ENCODE data around the gene LRRN4. TPM values are rescaled to one million over a fixed set of nuclear protein-coding genes. Genes with fewer than 3 reads are reported as not detected.

LRRN4 gene
- total and polyA plus RNA-seq, 9 donors = 0.15 to 72.5 (median 0.56) TPM

GRCh38 chr20:6075428-6076219 is 21.8 kb upstream of the LRRN4 start:
- H3K27ac ChIP-seq = peak overlapping the region in 1 of 2 donors; percentile 39
- H3K36me3 ChIP-seq = no peaks in the 10 kb centered on the region
- WGBS, 3 donors = 22 to 45% (median 23%) methylated on average over 8 of the region's 8 CpGs
- peak; percentile 54 to 74 (median 60) for DNase-seq
- H3K4me3 ChIP-seq = no peak overlapping the region
- H3K4me1 ChIP-seq (ENCODE audit: insufficient read depth) = no peaks in the 10 kb centered on the region
- intact Hi-C loops (cut with DNase I) = loop anchor here (2.0 to 10.0 kb wide), 4 partner anchors 281 to 548 kb away; no protein-coding TSS in a partner anchor
- TF ChIP-seq POLR2A (IDR thresholded peaks at IDR 0.05) (no peak), EP300 (IDR thresholded peaks at IDR 0.05) (no peak), CTCF (IDR thresholded peaks at IDR 0.05) (no peak)
- H3K9me3 ChIP-seq = no peaks in the 10 kb centered on the region
- no peaks in the 10 kb centered on the region for H3K27me3 ChIP-seq

DNA sequence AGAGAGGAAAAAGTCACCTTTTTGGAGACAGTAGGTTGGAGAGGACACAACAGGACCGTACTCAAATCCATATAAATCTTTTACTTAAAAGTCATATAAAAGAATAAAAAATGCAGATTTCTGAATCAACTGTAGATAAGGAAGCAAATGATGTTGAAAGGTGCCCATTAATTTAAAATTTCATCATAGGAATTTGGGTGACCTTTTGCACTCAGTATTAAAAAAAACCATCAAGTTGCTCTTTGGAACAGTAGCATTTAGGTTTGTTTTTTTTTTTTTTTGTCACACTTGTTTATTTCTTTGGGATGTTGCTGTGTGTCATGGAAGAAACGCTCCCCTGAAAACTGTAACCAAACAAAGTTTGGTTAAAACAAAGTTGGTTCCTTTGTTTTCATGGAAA is 20.9 kb upstream of the LRRN4 start:
- Histone ChIP-seq H3K36me3 (no peaks in the 10 kb centered on the region), H3K9me3 (no peaks in the 10 kb centered on the region), H3K27ac (no peak overlapping the region), H3K27me3 (no peaks in the 10 kb centered on the region), H3K4me1 (ENCODE audit: insufficient read depth) (no peaks in the 10 kb centered on the region), H3K4me3 (no peak overlapping the region)
- WGBS, 3 donors = 70 to 81% (median 73%) methylated on average over 2 of the region's 2 CpGs
- no peak for TF ChIP-seq EP300 (IDR thresholded peaks at IDR 0.05)
- no peak for DNase-seq
- intact Hi-C loops (cut with DNase I) = loop anchor here (5.0 to 10.0 kb wide), 3 partner anchors 280 to 547 kb away; no protein-coding TSS in a partner anchor

DNA sequence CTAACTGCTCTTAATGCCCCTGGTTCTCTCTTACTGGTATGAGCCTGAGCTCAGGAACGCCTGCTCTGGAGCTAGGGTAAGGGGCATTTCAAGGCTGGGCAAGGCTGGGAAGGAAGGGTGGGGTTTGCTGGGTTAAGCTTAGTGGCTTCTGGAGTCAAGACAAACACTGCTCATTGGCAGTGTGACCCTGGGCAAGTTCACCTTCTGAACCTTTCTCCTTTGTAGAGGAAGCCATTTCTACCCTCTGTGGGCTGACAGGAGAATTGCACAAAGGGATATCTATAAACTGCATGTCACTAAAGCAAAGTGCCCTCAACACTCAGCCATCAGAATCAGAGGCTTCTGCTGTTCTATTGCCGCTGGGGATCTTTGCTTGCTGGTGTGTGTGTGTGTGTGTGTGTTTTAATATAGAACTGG is 20.3 kb upstream of the LRRN4 start:
- no peak for TF ChIP-seq POLR2A (IDR thresholded peaks at IDR 0.05)
- TF ChIP-seq EP300 (IDR thresholded peaks at IDR 0.05) = no peak
- no peak for TF ChIP-seq CTCF (IDR thresholded peaks at IDR 0.05)
- intact Hi-C loops (cut with DNase I) = loop anchor here in 1 of 4 donors (10.0 kb wide), 1 partner anchor 279 kb away; no protein-coding TSS in a partner anchor
- H3K4me1 ChIP-seq (ENCODE audit: insufficient read depth) = no peaks in the 10 kb centered on the region
- DNase-seq = no peak
- H3K36me3 ChIP-seq = no peaks in the 10 kb centered on the region
- WGBS, 3 donors = 86 to 94% (median 91%) methylated on average over 2 of the region's 2 CpGs
- no peaks in the 10 kb centered on the region for H3K27me3 ChIP-seq
- H3K27ac ChIP-seq = no peak overlapping the region
- no peaks in the 10 kb centered on the region for H3K9me3 ChIP-seq
- H3K4me3 ChIP-seq = no peak overlapping the region

DNA sequence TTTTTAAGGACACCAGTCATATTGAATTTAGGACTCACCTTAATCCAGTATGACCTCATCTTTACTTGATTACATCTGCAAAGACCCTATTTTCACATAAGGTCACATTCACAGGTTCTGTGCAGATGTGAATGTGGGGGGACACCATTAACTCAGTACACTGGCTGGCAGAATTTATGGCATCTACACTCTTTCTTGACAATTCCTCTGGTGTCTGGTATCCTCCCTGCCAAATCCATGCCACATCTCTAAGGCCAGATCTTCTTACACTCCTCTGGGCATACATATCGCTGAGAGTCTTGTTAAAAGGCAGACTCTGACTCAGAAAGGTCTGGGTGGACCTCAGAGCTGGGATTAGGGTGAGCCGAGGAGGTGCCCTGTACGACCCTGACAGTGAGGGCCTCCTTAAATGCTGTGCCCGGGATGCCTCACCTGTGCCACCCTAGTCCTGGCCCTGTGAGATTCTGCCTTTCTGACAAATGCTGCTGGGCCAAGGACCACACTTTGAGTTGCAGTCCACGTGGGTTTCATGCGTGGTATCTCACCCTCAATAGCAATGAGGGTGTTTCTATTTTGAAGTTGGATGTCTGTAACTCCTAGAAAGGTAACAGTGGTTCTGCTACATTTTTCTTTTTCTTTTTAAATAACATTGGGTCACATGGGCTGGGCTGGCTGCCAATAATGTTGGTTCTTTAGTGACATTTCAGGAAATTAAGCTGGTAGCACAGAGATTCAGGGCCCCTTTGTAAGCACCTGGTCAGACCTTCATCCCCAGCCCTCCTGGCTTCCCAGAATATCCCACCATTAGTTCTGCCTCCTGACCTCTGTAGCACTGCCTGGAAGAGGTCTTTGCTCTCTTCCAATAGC is 17.2 kb upstream of the LRRN4 start:
- Histone ChIP-seq H3K4me3 (no peak overlapping the region), H3K27me3 (no peaks in the 10 kb centered on the region), H3K4me1 (ENCODE audit: insufficient read depth) (no peaks in the 10 kb centered on the region), H3K27ac (no peak overlapping the region), H3K9me3 (no peaks in the 10 kb centered on the region), H3K36me3 (no peaks in the 10 kb centered on the region)
- WGBS, 3 donors = 89 to 90% (median 90%) methylated on average over 6 of the region's 6 CpGs
- intact Hi-C loops (cut with DNase I) = loop anchor here in 1 of 4 donors (10.0 kb wide), 1 partner anchor 276 kb away; no protein-coding TSS in a partner anchor
- no peak for DNase-seq
- TF ChIP-seq CTCF (IDR thresholded peaks at IDR 0.05) = no peak
- TF ChIP-seq POLR2A (IDR thresholded peaks at IDR 0.05) = no peak
- no peak for TF ChIP-seq EP300 (IDR thresholded peaks at IDR 0.05)

All from ovary (tissue), 9 donors.